Measurements from ENCODE around the gene CNMD.

GRCh38 chr13:52664272-52664671 lies 75.3 kb downstream of the CNMD start:
- TF ChIP-seq CTCF (IDR thresholded peaks at IDR 0.05) (no peak), POLR2A (IDR thresholded peaks at IDR 0.05) (no peak)

Measured in adrenal gland (tissue), 5 donors.